GM20000 (cell line): ENCODE data around the gene KANK2.

Experiments
- DNase-seq: peaks from one replicate; pipeline ENCODE4 v3.0.0; 2012; ENCODE audit warnings: low spot score
- CTCF ChIP-seq: IDR thresholded peaks from 2 replicates; pipeline ENCODE4 v1.5.1; 2012; ENCODE audit warnings: mild to moderate bottlenecking, control low read depth; ENCODE audit errors: extremely low read depth, missing control alignments

KANK2 gene

GRCh38 chr19:11240008-11240444 lies 42.7 kb upstream of the KANK2 start:
- DNase-seq = no peak
- TF ChIP-seq CTCF = no peak

GRCh38 chr19:11239377-11240000 lies 42.1 kb upstream of the KANK2 start, which contains the start of gene ANGPTL8:
ANGPTL8 (plus strand) TSS chr19:11239619; CDS start chr19:11239638, 19 bp downstream.
- no peak for TF ChIP-seq CTCF
- DNase-seq = no peak

GRCh38 chr19:11238781-11239376 lies 41.5 kb upstream of the KANK2 start:
- no peak for TF ChIP-seq CTCF

GRCh38 chr19:11238041-11238440 lies 40.7 kb upstream of the KANK2 start:
- no peak for TF ChIP-seq CTCF
- DNase-seq = no peak

More at GRCh38 chr19:11238781-11239376, 41.5 kb upstream of the KANK2 start:
- no peak for DNase-seq

GRCh38 chr19:11237321-11237720 lies 40.0 kb upstream of the KANK2 start:
- no peak for DNase-seq
- TF ChIP-seq CTCF = no peak

- DNase-seq = no peak
- TF ChIP-seq CTCF = no peak
Observed at GRCh38 chr19:11236324-11237301, 39.3 kb upstream of the KANK2 start.
